ENCODE results near the gene GPR87. TPM values are rescaled to one million over a fixed set of nuclear protein-coding genes. Genes with fewer than 3 reads are reported as not detected.

Gene GPR87
- total and polyA plus RNA-seq, 2 experiments from 2014 or later: 0.22 TPM; not detected in 1

DNA sequence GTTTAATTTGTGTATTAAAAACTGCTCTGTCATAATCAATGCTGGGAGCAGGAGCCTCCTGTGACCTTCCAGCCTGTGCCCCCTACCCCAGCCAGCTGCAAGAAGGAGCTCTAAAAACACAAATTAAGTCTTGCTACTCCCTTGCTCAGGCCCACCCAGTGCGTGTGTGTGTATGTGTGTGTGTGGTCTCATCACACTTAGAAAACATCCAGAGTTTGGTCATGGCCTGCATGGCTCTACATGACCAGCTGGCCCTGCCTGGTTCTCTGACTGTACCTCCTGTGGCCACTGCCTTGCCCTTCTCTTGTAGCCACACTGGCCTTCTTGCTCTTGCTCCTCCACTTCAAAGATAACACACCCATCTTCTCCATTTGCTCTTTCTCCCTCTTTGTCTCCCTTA lies 52.0 kb downstream of the GPR87 start:
- in situ Hi-C loops (cut with MboI): no loop called here
- TF ChIP-seq EZH2phosphoT487 (IDR thresholded peaks at IDR 0.05; ENCODE audit: insufficient read depth, low read depth): no peak
- Histone ChIP-seq H3K4me3 (no peak overlapping the region), H2AFZ (no peak overlapping the region), H3K9me2 (ENCODE audit: insufficient read depth) (no peaks in the 10 kb centered on the region), H3K27ac (no peak overlapping the region), H3K4me2 (ENCODE audit: unreplicated experiment) (no peak overlapping the region), H3K27me3 (replicated peaks; ENCODE audit: insufficient read depth) (0 out of 2 replicates have a peak, but pooled peaks cover 3% of the 10 kb centered on the region), H3K4me1 (ENCODE audit: insufficient read depth) (no peaks in the 10 kb centered on the region), H3F3A (ENCODE audit: insufficient read depth) (no peaks in the 10 kb centered on the region), H3K9me3 (ENCODE audit: low read depth) (no peaks in the 10 kb centered on the region), H4K20me1 (ENCODE audit: insufficient read depth) (no peaks in the 10 kb centered on the region), H3K9ac (no peak overlapping the region), H3K79me2 (ENCODE audit: insufficient read depth) (no peaks in the 10 kb centered on the region), H3K36me3 (ENCODE audit: low read depth) (no peaks in the 10 kb centered on the region)
- DNase-seq: no peak
- 94 to 100% methylated on average over 1 of the region's 1 CpG for WGBS, 2 experiments (ENCODE audit: low coverage in 1 of 2, low lambda C conversion rate in 2 of 2, missing lambda C conversion rate in 2 of 2)

- in situ Hi-C loops (cut with MboI): no loop called here
- Histone ChIP-seq H3K9ac (no peak overlapping the region), H3K36me3 (ENCODE audit: low read depth) (no peaks in the 10 kb centered on the region), H3K9me2 (ENCODE audit: insufficient read depth) (no peaks in the 10 kb centered on the region), H3K4me3 (no peak overlapping the region), H3K79me2 (ENCODE audit: insufficient read depth) (no peaks in the 10 kb centered on the region), H3K9me3 (ENCODE audit: low read depth) (no peaks in the 10 kb centered on the region), H2AFZ (no peak overlapping the region), H3F3A (ENCODE audit: insufficient read depth) (no peaks in the 10 kb centered on the region), H3K4me2 (ENCODE audit: unreplicated experiment) (no peak overlapping the region), H4K20me1 (ENCODE audit: insufficient read depth) (no peaks in the 10 kb centered on the region), H3K4me1 (ENCODE audit: insufficient read depth) (no peaks in the 10 kb centered on the region), H3K27ac (no peak overlapping the region), H3K27me3 (replicated peaks; ENCODE audit: insufficient read depth) (0 out of 2 replicates have a peak, but pooled peaks cover 8% of the 10 kb centered on the region)
- peak; percentile 24 for DNase-seq
- TF ChIP-seq EZH2 (IDR thresholded peaks at IDR 0.05; ENCODE audit: insufficient read depth, poor library complexity, severe bottlenecking) (no peak), EZH2phosphoT487 (IDR thresholded peaks at IDR 0.05; ENCODE audit: insufficient read depth, low read depth) (no peak)
- 72 to 78% methylated on average over 8 of the region's 8 CpGs for WGBS, 2 experiments (ENCODE audit: low coverage in 1 of 2, low lambda C conversion rate in 2 of 2, missing lambda C conversion rate in 2 of 2)
Measured at GRCh38 chr3:151262871-151263525, 53.6 kb downstream of the GPR87 start.

DNA sequence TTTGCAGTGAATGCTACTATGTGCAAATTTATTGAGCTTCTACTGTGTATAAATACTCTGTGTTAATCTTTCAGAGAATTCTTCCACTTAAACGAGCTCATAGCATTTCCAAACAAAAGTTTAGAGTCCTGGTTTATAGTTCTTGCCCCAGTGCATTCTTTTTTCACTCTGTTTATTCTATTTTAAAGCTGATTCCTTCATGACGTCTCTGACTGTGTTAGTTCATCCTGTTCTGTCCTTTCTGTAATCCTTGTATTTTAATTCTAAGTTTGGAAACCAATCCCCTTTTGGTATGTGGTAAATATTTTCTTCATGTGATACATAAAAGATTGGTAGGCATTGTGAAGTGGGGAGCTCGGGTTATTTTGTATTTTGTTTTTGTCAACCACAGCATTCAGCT lies 57.0 kb downstream of the GPR87 start:
- H3K27ac ChIP-seq: no peak overlapping the region
- H3K9me2 ChIP-seq (ENCODE audit: insufficient read depth): no peaks in the 10 kb centered on the region
- in situ Hi-C loops (cut with MboI): no loop called here
- H3F3A ChIP-seq (ENCODE audit: insufficient read depth): no peaks in the 10 kb centered on the region
- 69% methylated on average over 3 of the region's 3 CpGs for WGBS, 2 experiments (ENCODE audit: low coverage in 1 of 2, low lambda C conversion rate in 2 of 2, missing lambda C conversion rate in 2 of 2)
- H3K4me3 ChIP-seq: no peak overlapping the region
- no peak overlapping the region for H3K9ac ChIP-seq
- H3K9me3 ChIP-seq (ENCODE audit: low read depth): no peaks in the 10 kb centered on the region
- TF ChIP-seq EZH2phosphoT487 (IDR thresholded peaks at IDR 0.05; ENCODE audit: insufficient read depth, low read depth) (no peak), EZH2 (IDR thresholded peaks at IDR 0.05; ENCODE audit: insufficient read depth, poor library complexity, severe bottlenecking) (no peak)
- no peak overlapping the region for H2AFZ ChIP-seq
- no peaks in the 10 kb centered on the region for H3K36me3 ChIP-seq (ENCODE audit: low read depth)
- DNase-seq: no peak
- H3K27me3 ChIP-seq (replicated peaks; ENCODE audit: insufficient read depth): 0 out of 2 replicates have a peak, but pooled peaks cover 8% of the 10 kb centered on the region
- H4K20me1 ChIP-seq (ENCODE audit: insufficient read depth): no peaks in the 10 kb centered on the region
- no peaks in the 10 kb centered on the region for H3K4me1 ChIP-seq (ENCODE audit: insufficient read depth)
- H3K4me2 ChIP-seq (ENCODE audit: unreplicated experiment): no peak overlapping the region
- H3K79me2 ChIP-seq (ENCODE audit: insufficient read depth): no peaks in the 10 kb centered on the region

GRCh38 chr3:151256749-151257148 lies 59.9 kb downstream of the GPR87 start:
- no peak overlapping the region for H3K27ac ChIP-seq

More at GRCh38 chr3:151256749-151257148, 59.9 kb downstream of the GPR87 start:
- in situ Hi-C loops (cut with MboI): no loop called here
- Histone ChIP-seq H4K20me1 (ENCODE audit: insufficient read depth) (no peaks in the 10 kb centered on the region), H3K9me3 (ENCODE audit: low read depth) (no peaks in the 10 kb centered on the region), H2AFZ (no peak overlapping the region), H3K36me3 (ENCODE audit: low read depth) (no peaks in the 10 kb centered on the region), H3K9me2 (ENCODE audit: insufficient read depth) (no peaks in the 10 kb centered on the region), H3K4me3 (no peak overlapping the region), H3K4me2 (ENCODE audit: unreplicated experiment) (no peak overlapping the region), H3F3A (ENCODE audit: insufficient read depth) (no peaks in the 10 kb centered on the region), H3K79me2 (ENCODE audit: insufficient read depth) (no peaks in the 10 kb centered on the region), H3K27me3 (replicated peaks; ENCODE audit: insufficient read depth) (0 out of 2 replicates have a peak, but pooled peaks cover 8% of the 10 kb centered on the region), H3K9ac (no peak overlapping the region), H3K4me1 (ENCODE audit: insufficient read depth) (no peaks in the 10 kb centered on the region)
- no peak for DNase-seq
- WGBS, 2 experiments (ENCODE audit: low coverage in 1 of 2, low lambda C conversion rate in 2 of 2, missing lambda C conversion rate in 2 of 2): 83 to 85% methylated on average over 1 of the region's 1 CpG
- TF ChIP-seq EZH2 (IDR thresholded peaks at IDR 0.05; ENCODE audit: insufficient read depth, poor library complexity, severe bottlenecking) (no peak), EZH2phosphoT487 (IDR thresholded peaks at IDR 0.05; ENCODE audit: insufficient read depth, low read depth) (no peak)
